ENCODE results near the gene STIP1.

STIP1 gene

GRCh38 chr11:64251016-64251752 is 65.2 kb downstream of the STIP1 start, which contains the start of gene PLCB3:
PLCB3 (plus strand) TSS chr11:64251530; CDS start chr11:64251650, 120 bp downstream.
- DNase-seq (ENCODE audit: low spot score): peak; percentile 60

GRCh38 chr11:64251753-64252002 is 65.7 kb downstream of the STIP1 start:
- no peak for DNase-seq (ENCODE audit: low spot score)

GRCh38 chr11:64252003-64252872 is 66.3 kb downstream of the STIP1 start:
- no peak for DNase-seq (ENCODE audit: low spot score)

DNA sequence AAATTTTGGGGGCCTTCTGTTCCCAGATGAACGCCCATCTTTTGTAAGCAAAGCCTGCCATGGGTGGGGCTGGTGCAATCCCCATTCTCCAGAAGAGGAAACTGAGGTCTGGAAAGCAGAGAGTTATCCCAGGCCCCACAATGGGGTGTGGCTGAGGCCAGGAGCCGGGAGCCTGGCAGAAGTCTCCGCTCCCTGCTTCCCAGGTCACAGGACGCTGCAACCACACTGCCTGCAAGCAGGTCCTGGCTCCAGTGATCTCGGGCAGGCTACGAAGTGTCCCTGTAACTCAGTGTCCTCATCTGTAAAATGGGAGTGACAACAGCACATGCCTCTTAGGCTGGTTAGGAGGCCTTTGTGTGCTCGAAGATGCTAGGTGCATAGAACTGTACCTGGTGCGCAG is 67.1 kb downstream of the STIP1 start:
- no peak for DNase-seq (ENCODE audit: low spot score)

GRCh38 chr11:64253481-64253880 is 67.5 kb downstream of the STIP1 start:
- no peak for DNase-seq (ENCODE audit: low spot score)

Data from CD4-positive, alpha-beta T cell treated with Interleukin-2 at 100 ng/mL for 4 hours (primary cell).